Measurements from ENCODE around the gene NDUFA11.

DNA sequence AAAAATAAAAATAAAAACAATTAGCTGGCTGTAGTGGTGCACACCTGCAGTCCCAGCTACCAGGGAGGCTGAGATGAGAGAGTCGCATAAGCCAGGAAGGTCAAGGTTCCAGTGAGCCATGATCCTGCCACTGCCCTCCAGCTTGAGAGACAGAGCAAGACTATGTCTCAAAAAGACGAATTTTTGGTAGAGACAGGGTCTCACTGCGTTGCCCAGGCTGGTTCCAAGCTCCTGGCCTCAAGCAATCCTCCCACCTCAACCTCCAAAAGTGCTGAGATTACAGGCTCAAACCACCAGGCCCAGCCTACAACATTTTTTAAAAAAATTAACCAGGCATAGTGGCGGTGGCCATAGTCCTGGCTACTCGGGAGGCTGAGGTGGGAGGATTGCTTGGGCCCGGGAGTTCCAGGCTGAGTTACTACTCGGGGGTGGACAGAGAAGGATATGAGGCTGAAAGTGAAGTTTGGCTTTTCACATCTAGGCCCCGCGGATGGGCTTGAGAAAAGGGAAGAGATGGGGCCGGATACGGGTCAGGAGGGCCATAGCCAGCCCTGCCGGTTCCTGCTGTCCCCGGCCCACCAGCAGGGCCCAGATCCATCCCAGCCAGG is 10.2 kb downstream of the NDUFA11 start:
- TF ChIP-seq, protein P1, sequence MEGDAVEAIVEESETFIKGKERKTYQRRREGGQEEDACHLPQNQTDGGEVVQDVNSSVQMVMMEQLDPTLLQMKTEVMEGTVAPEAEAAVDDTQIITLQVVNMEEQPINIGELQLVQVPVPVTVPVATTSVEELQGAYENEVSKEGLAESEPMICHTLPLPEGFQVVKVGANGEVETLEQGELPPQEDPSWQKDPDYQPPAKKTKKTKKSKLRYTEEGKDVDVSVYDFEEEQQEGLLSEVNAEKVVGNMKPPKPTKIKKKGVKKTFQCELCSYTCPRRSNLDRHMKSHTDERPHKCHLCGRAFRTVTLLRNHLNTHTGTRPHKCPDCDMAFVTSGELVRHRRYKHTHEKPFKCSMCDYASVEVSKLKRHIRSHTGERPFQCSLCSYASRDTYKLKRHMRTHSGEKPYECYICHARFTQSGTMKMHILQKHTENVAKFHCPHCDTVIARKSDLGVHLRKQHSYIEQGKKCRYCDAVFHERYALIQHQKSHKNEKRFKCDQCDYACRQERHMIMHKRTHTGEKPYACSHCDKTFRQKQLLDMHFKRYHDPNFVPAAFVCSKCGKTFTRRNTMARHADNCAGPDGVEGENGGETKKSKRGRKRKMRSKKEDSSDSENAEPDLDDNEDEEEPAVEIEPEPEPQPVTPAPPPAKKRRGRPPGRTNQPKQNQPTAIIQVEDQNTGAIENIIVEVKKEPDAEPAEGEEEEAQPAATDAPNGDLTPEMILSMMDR (IDR thresholded peaks at IDR 0.05): no peak
- TF ChIP-seq POLR2A (IDR thresholded peaks at IDR 0.05) (no peak), POLR2AphosphoS5 (IDR thresholded peaks at IDR 0.05) (no peak)

Data from suprapubic skin (tissue), 4 donors.